K562 (cell line): ENCODE data around the gene DNAJC8.

Experiments used
- BRD9 ChIP-seq: fragments of 450-650 bp; IDR thresholded peaks from 2 replicates; pipeline ENCODE4 v1.6.1; 2018; ENCODE audit warnings: low read depth; ENCODE audit not compliant: partially characterized antibody
- EZH2 ChIP-seq: IDR thresholded peaks from 2 replicates; pipeline ENCODE4 v1.6.1; 2012; ENCODE audit warnings: low read depth, mild to moderate bottlenecking, inconsistent platforms, low read length, borderline replicate concordance
- POLR2A ChIP-seq: fragments of 450-650 bp; conservative IDR thresholded peaks from 2 replicates; pipeline ENCODE4 v1.6.1; 2016
- RFX5 ChIP-seq: IDR thresholded peaks from 2 replicates; pipeline ENCODE4 v1.6.1; 2011; ENCODE audit warnings: low read depth, mild to moderate bottlenecking, improper control_type of control experiment, low read length
- RHOXF2B ChIP-seq: fragments of 250-450 bp; sonication (Bioruptor Pico); conservative IDR thresholded peaks from 2 replicates; pipeline ENCODE4 v1.5.1; 2021
- SMAD3 ChIP-seq: fragments of 450-650 bp; formaldehyde crosslinking; conservative IDR thresholded peaks from 2 replicates; pipeline ENCODE4 v1.4.0; 2020; ENCODE audit warnings: mild to moderate bottlenecking
- XRCC4 ChIP-seq: IDR thresholded peaks from one replicate; pipeline ENCODE4 v1.6.1; 2011; ENCODE audit not compliant: insufficient read depth, insufficient read length; ENCODE audit errors: extremely low read depth
- XRCC5 ChIP-seq: fragments of 200-400 bp; formaldehyde crosslinking; IDR thresholded peaks from 2 replicates; pipeline ENCODE4 v1.6.1; 2017; ENCODE audit warnings: low read depth, mild to moderate bottlenecking, low read length
- YBX1 ChIP-seq: fragments of 450-650 bp; IDR thresholded peaks from 2 replicates; pipeline ENCODE4 v1.7.1; 2016; ENCODE audit warnings: mild to moderate bottlenecking
- ZNF586 ChIP-seq: fragments of 450-650 bp; formaldehyde crosslinking; conservative IDR thresholded peaks from 2 replicates; pipeline ENCODE4 v1.4.0; 2020; ENCODE audit warnings: mild to moderate bottlenecking, moderate library complexity
- TF ChIP-seq, protein P1 (sequence below): fragments of 250-450 bp; sonication (Bioruptor Pico); IDR thresholded peaks from 2 replicates; pipeline ENCODE4 v1.4.0; 2020
- TF ChIP-seq, protein P2 (sequence below): fragments of 450-650 bp; formaldehyde crosslinking; IDR thresholded peaks from 2 replicates; pipeline ENCODE4 v1.4.0; 2020; ENCODE audit warnings: mild to moderate bottlenecking, moderate library complexity

DNA sequence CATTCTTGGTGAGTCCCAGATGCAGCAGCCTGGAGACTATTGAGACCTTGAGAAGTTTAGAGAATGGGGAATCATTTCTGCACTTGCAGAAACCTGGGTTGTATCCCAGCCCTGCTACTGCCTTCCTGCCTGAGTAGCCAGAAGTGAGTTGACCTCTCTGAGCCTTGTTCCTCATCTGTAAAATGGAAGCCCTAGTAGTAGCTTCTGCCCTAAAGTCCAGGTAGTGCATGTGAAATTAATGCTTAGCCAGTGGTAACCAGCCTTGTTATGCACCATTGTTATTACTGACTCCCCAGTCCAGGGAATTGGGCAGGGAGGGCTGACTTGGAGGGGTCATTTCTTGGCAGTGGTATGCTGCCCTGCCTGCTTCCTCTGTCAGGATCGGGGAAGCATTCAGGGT, 32.1 kb upstream of the DNAJC8 start:
- no peak for TF ChIP-seq EZH2
- TF ChIP-seq XRCC4: no peak
- TF ChIP-seq RHOXF2B (CRISPR knock-in tag): no peak
- TF ChIP-seq, protein P1, sequence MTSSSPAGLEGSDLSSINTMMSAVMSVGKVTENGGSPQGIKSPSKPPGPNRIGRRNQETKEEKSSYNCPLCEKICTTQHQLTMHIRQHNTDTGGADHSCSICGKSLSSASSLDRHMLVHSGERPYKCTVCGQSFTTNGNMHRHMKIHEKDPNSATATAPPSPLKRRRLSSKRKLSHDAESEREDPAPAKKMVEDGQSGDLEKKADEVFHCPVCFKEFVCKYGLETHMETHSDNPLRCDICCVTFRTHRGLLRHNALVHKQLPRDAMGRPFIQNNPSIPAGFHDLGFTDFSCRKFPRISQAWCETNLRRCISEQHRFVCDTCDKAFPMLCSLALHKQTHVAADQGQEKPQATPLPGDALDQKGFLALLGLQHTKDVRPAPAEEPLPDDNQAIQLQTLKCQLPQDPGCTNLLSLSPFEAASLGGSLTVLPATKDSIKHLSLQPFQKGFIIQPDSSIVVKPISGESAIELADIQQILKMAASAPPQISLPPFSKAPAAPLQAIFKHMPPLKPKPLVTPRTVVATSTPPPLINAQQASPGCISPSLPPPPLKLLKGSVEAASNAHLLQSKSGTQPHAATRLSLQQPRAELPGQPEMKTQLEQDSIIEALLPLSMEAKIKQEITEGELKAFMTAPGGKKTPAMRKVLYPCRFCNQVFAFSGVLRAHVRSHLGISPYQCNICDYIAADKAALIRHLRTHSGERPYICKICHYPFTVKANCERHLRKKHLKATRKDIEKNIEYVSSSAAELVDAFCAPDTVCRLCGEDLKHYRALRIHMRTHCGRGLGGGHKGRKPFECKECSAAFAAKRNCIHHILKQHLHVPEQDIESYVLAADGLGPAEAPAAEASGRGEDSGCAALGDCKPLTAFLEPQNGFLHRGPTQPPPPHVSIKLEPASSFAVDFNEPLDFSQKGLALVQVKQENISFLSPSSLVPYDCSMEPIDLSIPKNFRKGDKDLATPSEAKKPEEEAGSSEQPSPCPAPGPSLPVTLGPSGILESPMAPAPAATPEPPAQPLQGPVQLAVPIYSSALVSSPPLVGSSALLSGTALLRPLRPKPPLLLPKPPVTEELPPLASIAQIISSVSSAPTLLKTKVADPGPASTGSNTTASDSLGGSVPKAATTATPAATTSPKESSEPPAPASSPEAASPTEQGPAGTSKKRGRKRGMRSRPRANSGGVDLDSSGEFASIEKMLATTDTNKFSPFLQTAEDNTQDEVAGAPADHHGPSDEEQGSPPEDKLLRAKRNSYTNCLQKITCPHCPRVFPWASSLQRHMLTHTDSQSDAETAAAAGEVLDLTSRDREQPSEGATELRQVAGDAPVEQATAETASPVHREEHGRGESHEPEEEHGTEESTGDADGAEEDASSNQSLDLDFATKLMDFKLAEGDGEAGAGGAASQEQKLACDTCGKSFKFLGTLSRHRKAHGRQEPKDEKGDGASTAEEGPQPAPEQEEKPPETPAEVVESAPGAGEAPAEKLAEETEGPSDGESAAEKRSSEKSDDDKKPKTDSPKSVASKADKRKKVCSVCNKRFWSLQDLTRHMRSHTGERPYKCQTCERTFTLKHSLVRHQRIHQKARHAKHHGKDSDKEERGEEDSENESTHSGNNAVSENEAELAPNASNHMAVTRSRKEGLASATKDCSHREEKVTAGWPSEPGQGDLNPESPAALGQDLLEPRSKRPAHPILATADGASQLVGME: no peak
- no peak for TF ChIP-seq SMAD3 (CRISPR knock-in tag)
- no peak for TF ChIP-seq BRD9
- no peak for TF ChIP-seq YBX1
- TF ChIP-seq, protein P2, sequence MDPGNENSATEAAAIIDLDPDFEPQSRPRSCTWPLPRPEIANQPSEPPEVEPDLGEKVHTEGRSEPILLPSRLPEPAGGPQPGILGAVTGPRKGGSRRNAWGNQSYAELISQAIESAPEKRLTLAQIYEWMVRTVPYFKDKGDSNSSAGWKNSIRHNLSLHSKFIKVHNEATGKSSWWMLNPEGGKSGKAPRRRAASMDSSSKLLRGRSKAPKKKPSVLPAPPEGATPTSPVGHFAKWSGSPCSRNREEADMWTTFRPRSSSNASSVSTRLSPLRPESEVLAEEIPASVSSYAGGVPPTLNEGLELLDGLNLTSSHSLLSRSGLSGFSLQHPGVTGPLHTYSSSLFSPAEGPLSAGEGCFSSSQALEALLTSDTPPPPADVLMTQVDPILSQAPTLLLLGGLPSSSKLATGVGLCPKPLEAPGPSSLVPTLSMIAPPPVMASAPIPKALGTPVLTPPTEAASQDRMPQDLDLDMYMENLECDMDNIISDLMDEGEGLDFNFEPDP (CRISPR knock-in tag): no peak
- TF ChIP-seq ZNF586: no peak
- no peak for TF ChIP-seq RFX5
- no peak for TF ChIP-seq XRCC5
- TF ChIP-seq POLR2A: no peak
